Left lung (tissue), 10 donors: Measurements from ENCODE around the gene TCF7L1. TPM values are rescaled to one million over a fixed set of nuclear protein-coding genes. Genes with fewer than 3 reads are reported as not detected.

Experiments
- ATAC-seq: fragments of 200-7000 bp; cut with Tn5 transposase; one replicate; pipeline ENCODE4 v1.9.1; 2020; ENCODE audit warnings: moderate library complexity
- DNase-seq, 4 donors: peaks; one replicate each; pipeline ENCODE4 v3.0.0-alpha.2; 2013 to 2020
- H3K27ac ChIP-seq, 2 donors: fragments of 200-600 bp; sonication (generic) in 1 of 2; one replicate each; pipeline versions ENCODE4 v1.5.0 to v1.8.0; 2020 to 2021
- H3K27me3 ChIP-seq, 2 donors: fragments of 200-600 bp; sonication (generic) in 1 of 2; one replicate each; pipeline versions ENCODE4 v1.5.0 to v1.8.0; 2020 to 2021
- H3K36me3 ChIP-seq, 2 donors: fragments of 200-600 bp; sonication (generic) in 1 of 2; one replicate each; pipeline versions ENCODE4 v1.5.0 to v1.8.0; 2020 to 2021
- H3K4me1 ChIP-seq, 2 donors: fragments of 200-600 bp; one replicate each; pipeline ENCODE4 v1.8.0; 2021
- H3K4me3 ChIP-seq, 2 donors: fragments of 200-600 bp; sonication (generic) in 1 of 2; one replicate each; pipeline versions ENCODE4 v1.5.0 to v1.8.0; 2020 to 2021; ENCODE audit warnings: mild to moderate bottlenecking in 1 of 2
- H3K9me3 ChIP-seq, 2 donors: fragments of 200-600 bp; sonication (generic) in 1 of 2; one replicate each; pipeline versions ENCODE4 v1.5.0 to v1.8.0; 2020 to 2021
- CTCF ChIP-seq, 2 donors: fragments of 200-600 bp; sonication (generic) in 1 of 2; IDR thresholded peaks; one replicate each; pipeline versions ENCODE4 v1.5.0 to v1.8.0; 2021; ENCODE audit warnings: antibody characterized with exemption in 2 of 2
- intact Hi-C, 2 donors: fragments of 100-400 bp; cut with DNase I; formaldehyde crosslinking; loops; one replicate each; pipeline versions ENCODE4 v1.11.2 to v1.14.2; 2022
- polyA plus RNA-seq, 6 donors: library from polyadenylated mRNA; unstranded; fragments of 120-200 nt; gene quantifications; one replicate each; pipeline ENCODE4 v1.2.1, GENCODE V29; 2013; ENCODE audit not compliant: insufficient read length in 6 of 6
- total RNA-seq, 2 donors: library from RNA; stranded (reverse); fragmentation: NEBNext Ultra II Directional; extraction: Animal tissue kit (Norgen Biotek cat#: 25700); gene quantifications; one replicate each; pipeline ENCODE4 v1.2.1, GENCODE V29; 2021
- donor health status: DM: no; HTN: yes; CAD: no.
- donor health status: DM: no; HTN: no; CAD: no.

TCF7L1 gene
- total and polyA plus RNA-seq, 8 donors, result 16.4 to 63.9 (median 57.5) TPM

- Histone ChIP-seq H3K27me3 (no peaks in the 10 kb centered on the region), H3K9me3 (no peaks in the 10 kb centered on the region), H3K27ac (no peak overlapping the region), H3K36me3 (no peaks in the 10 kb centered on the region), H3K4me3 (no peak overlapping the region), H3K4me1 (peaks cover 20 to 24% of the 10 kb centered on the region in 2 donors)
- ATAC-seq (no peak), DNase-seq (no peak)
- no peak for TF ChIP-seq CTCF (IDR thresholded peaks at IDR 0.05)
- intact Hi-C loops, result no loop called here
Observed at GRCh38 chr2:85156619-85157018, 23.4 kb downstream of the TCF7L1 start.

- ATAC-seq (no peak), DNase-seq (no peak)
- no peak overlapping the region for H3K4me3 ChIP-seq
- H3K9me3 ChIP-seq, result no peaks in the 10 kb centered on the region
- H3K4me1 ChIP-seq, result peaks cover 27 to 31% of the 10 kb centered on the region in 2 donors
- no peak overlapping the region for H3K27ac ChIP-seq
- no peaks in the 10 kb centered on the region for H3K27me3 ChIP-seq
- no peak for TF ChIP-seq CTCF (IDR thresholded peaks at IDR 0.05)
- H3K36me3 ChIP-seq, result no peaks in the 10 kb centered on the region
- intact Hi-C loops, result no loop called here
Observed at GRCh38 chr2:85157345-85157744, 24.2 kb downstream of the TCF7L1 start.

GRCh38 chr2:85158559-85159273 lies 25.5 kb downstream of the TCF7L1 start:
- DNase-seq, result no peak
- ATAC-seq, result peak; percentile 49
- peaks cover 38% of the 10 kb centered on the region in 2 donors for H3K4me1 ChIP-seq

GRCh38 chr2:85159589-85159988 lies 26.4 kb downstream of the TCF7L1 start:
- Histone ChIP-seq H3K27ac (no peak overlapping the region), H3K27me3 (no peaks in the 10 kb centered on the region), H3K4me3 (no peak overlapping the region), H3K36me3 (no peaks in the 10 kb centered on the region), H3K9me3 (no peaks in the 10 kb centered on the region), H3K4me1 (peaks cover 38 to 45% of the 10 kb centered on the region in 2 donors)
- ATAC-seq (no peak), DNase-seq (no peak)
- intact Hi-C loops, result no loop called here
- TF ChIP-seq CTCF (IDR thresholded peaks at IDR 0.05), result no peak

More at GRCh38 chr2:85158559-85159273, 25.5 kb downstream of the TCF7L1 start:
- TF ChIP-seq CTCF (IDR thresholded peaks at IDR 0.05), result no peak
- no peaks in the 10 kb centered on the region for H3K36me3 ChIP-seq
- no peaks in the 10 kb centered on the region for H3K27me3 ChIP-seq
- no peak overlapping the region for H3K4me3 ChIP-seq
- peak overlapping the region in 1 of 2 donors; percentile 3 for H3K27ac ChIP-seq
- no peaks in the 10 kb centered on the region for H3K9me3 ChIP-seq
- intact Hi-C loops, result no loop called here

- intact Hi-C loops, result no loop called here
- Histone ChIP-seq H3K4me3 (no peak overlapping the region), H3K36me3 (no peaks in the 10 kb centered on the region), H3K27me3 (no peaks in the 10 kb centered on the region), H3K9me3 (no peaks in the 10 kb centered on the region), H3K4me1 (peaks cover 45 to 47% of the 10 kb centered on the region in 2 donors), H3K27ac (peak overlapping the region; percentile 19 to 23)
- ATAC-seq, result peak; percentile 57
- TF ChIP-seq CTCF (IDR thresholded peaks at IDR 0.05), result no peak
- peak in 1 of 4 donors; percentile 55 for DNase-seq
Observed at GRCh38 chr2:85160966-85161960, 28.1 kb downstream of the TCF7L1 start.
